Stimulated activated naive CD4-positive, alpha-beta T cell (primary cell): ENCODE data around the gene MT1A.
A peak's percentile ranks its signal among the peaks of the same experiment; 100 is the strongest.
"Not testable (repeated sequence)": the region's sequence is repeated elsewhere in the genome, so short reads cannot be mapped to it uniquely, and the experiment has no call there.

ENCODE experiments used
- DNase-seq, 6 experiments: peaks; one replicate each; lab custom pipeline; 2025; lab: John Stamatoyannopoulos, UW

MT1A gene

GRCh38 chr16:56657555-56658326 lies 19.3 kb downstream of the MT1A start, which contains the start of gene MT1F:
MT1F (plus strand) TSS chr16:56657959; CDS start chr16:56658059, 100 bp downstream.
- DNase-seq = peak; percentile 42 to 70 (median 62)

- no peak for DNase-seq
Measured at GRCh38 chr16:56658327-56658875, 19.9 kb downstream of the MT1A start.

GRCh38 chr16:56662357-56663354 lies 24.2 kb downstream of the MT1A start:
- peak in 4 of 6 experiments; percentile 11 to 21 (median 20) for DNase-seq

- DNase-seq = no peak
Measured at GRCh38 chr16:56664506-56664905, 26.0 kb downstream of the MT1A start.

DNA sequence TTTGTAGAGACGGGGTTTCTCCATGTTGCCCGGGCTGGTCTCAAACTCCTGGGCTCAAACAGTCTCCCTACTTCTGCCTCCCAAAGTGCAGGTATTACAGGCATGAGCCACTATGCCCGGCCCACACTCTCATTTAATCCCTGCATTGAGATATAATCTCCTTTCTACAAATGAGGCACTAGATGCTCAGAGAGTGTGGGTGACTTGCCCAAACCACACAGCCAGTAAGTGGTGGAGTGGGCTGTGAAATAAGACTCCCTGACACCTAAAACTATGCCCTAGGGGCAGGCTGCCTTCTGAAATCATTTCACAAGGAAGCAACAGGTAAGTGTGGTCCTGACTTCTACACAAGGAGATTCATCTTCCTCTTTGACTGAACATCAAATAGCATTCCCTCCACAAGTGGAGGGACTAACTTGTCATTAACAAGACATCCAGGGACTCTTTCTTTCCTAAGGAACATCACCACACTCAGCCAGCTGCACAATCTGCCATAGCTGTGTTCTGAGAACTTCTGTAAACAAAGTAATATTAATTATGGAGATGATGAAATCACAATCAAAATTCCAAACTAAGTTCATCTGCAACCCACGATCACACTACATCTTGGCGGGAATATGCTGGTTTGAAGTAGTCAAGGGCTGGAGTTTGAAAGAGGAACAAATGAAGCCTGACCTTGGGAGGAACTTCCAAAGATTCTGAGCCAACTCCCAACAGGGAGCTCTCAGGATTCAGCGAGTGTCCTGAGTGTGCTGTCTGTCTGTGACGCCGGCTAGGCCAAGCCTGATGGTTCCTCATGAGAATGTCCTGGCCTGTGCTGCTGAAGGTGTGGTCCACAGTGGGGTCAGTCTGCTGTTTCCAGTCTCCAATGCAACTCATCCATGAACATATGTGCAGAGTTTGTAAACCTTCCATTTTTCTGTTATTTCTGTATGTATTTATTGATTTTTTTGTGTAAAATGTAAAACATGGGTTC lies 27.1 kb downstream of the MT1A start:
- DNase-seq = not testable (repeated sequence)

DNA sequence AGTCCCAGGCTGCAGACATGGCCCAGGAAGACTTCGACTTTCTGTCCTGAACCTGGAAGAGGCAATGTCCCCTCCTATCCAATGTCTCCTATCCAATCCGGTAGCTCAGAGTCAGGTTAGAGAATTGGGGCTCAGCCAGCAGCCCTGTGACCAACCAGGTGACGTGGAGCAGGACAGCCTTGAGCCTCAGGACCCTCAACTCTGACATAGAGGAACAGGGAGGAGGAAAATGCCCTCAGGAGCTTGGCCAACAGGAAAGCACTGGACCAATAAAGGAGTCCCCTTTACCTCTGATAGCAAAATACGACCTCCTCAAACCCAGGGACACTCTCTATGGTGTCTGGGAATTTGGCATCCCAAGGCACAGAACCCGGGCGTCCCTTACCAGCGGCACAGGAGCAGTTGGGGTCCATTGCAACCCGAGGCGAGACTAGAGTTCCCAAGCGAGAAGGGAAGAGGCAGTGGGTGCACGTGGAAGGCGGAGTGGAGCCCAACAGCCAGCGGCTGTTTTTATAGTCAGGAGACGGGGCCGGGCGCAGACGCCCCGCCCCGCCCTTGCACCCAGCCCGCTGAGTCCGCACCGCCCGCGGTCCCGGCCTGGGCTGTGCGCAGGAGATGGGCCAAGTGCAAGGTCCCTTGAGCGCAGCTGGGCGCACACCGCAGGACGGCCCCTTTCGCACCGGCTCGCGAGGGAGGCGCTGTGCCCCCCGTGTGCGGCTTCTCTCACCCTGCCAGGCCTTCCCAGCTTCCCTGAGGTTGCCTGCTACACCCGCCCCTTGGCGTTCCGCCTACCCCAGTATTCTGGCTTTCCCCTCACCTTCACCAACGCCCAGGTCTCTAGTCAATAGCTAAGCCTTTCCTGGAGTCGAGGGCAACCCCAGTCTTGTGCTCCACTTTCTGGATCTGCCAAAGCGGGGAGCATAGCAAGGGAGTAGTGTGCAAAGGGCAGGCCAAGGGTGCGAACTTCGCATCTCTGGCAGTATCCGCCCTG lies 29.4 kb downstream of the MT1A start, which contains the start of gene MT1G:
Gene MT1G, minus strand, starts transcription at position 485 of the 991 bp plus-strand sequence. Its CDS starts 72 bp downstream, at position 413.
- DNase-seq = no peak

GRCh38 chr16:56669005-56669839 lies 30.8 kb downstream of the MT1A start, which contains the start of gene MT1H:
MT1H (plus strand) TSS chr16:56669814; CDS start chr16:56669885, 71 bp downstream.
- DNase-seq = no peak

- DNase-seq = peak in 1 of 6 experiments; percentile 4
Measured at GRCh38 chr16:56669840-56670619, 31.6 kb downstream of the MT1A start.

GRCh38 chr16:56670620-56670934 lies 32.1 kb downstream of the MT1A start:
- DNase-seq = no peak

GRCh38 chr16:56671691-56672090 lies 33.2 kb downstream of the MT1A start:
- not testable (repeated sequence) for DNase-seq

- not testable (repeated sequence) for DNase-seq
Measured at GRCh38 chr16:56672171-56672570, 33.7 kb downstream of the MT1A start.

DNA sequence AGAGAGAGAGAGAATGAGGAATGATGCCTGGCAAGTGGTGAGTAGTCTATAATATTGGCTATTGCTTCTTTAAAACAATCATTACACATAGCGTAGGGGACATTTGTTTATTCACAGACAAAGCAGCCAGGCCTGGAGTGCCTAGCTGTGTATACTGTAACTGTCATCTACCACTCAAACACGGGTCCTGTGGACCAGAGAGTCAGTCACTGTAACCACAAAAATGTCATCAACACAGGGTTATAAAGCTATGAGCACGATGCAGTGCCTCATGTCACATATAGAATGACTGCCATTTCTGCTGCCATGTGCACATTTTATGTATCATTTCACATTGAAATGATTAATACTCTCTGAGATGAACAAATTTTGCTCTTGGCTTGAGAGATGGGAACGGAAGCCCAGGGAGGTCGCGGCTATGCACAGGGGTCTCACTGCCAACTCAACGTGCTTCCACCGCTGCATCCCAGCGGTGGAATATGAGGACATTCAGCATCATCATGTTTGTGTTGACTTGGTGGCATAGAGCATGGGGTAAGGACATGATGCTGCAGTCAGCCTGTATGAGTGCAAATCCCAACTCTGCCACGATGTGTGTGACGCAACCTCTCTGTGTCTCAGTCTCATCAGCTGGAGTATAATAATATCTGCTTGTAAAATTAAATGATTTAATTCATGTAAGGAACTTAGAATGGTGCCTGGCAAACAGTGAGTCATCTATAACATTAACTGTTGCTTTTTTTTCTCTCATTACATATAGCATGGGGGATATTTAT lies 34.5 kb downstream of the MT1A start:
- no peak for DNase-seq

DNA sequence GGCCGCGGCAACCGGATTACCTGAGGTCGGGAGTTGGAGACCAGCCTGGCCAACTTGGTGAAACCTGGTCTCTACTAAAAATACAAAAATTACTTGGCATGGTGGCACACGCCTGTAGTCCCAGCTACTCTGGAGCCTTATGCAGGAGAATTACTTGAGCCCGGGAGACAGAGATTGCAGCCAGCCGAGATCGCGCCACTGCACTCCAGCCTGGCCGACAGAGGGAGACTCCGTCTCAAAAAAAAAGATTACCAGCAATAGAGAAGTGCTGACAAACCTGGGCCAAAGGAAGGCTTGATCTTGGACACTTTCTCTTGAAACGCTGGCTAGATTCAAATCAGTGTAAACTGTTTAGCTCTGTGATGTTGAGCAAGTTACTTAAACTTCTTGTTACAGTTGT lies 35.5 kb downstream of the MT1A start:
- peak in 4 of 6 experiments; percentile 13 to 49 (median 20) for DNase-seq

DNA sequence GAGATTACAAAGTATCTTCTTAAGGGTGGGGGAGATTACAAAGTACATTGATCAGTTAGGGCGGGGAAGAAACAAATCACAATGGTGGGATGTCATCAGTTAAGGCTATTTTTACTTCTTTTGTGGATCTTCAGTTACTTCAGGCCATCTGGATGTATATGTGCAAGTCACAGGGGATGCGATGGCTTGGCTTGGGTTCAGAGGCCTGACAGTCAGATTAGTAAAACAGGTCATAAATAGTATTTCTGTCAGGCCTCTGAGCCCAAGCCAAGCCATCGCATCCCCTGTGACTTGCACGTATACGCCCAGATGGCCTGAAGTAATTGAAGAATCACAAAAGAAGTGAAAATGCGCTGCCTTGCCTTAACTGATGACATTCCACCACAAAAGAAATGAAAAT lies 36.1 kb downstream of the MT1A start:
- not testable (repeated sequence) for DNase-seq

DNA sequence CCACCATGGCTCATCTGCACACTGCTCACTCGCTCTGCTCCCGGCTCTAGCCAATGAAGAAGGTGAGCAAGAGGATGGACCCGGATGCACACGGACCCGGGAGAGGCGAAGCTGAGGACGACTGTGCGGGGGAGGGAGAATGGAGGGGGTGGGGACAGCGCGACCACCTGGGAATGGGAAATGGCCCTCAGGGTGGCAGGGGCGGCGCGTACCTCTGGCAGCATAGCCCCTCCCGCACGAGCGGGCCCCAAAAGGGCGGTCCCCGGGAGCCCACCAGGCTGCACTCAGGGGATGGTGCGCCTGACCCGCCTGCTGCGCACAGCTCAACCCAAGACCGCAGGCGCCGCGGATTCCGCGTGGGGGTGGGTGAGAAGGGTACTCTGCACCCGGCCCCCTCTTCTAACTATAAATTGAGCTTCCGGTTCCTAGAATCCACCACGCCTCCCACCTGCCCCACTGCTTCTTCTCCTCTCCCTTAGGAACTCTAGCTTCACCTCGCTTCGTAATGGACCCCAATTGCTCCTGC lies 37.3 kb downstream of the MT1A start:
- peak in 4 of 6 experiments; percentile 13 to 54 (median 30) for DNase-seq

DNA sequence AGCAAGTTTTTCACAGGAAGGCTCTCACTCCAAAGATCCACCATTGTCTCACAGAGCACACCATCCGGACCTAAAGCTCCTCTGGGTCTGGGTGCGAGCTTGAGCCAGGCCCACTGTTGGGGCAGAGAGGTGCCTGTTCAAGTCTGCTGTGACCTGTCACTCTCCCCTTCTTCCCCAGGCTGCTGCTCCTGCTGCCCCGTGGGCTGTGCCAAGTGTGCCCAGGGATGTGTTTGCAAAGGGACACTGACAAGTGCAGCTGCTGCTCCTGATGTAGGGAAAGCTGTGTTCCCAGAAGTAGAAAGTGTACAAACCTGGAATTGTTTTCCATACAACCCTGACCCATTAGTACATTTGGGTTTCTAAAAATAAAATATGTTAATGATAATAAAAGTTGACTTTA lies 39.0 kb downstream of the MT1A start:
- no peak for DNase-seq
